Testis (tissue), 3 donors: Measurements from ENCODE around the gene FLACC1. TPM values are rescaled to one million over a fixed set of nuclear protein-coding genes. Genes with fewer than 3 reads are reported as not detected.
"Not testable (repeated sequence)": the region's sequence is repeated elsewhere in the genome, so short reads cannot be mapped to it uniquely, and the experiment has no call there.

ENCODE experiments used
- DNase-seq: peaks from one replicate; pipeline ENCODE4 v3.0.0-alpha.2; 2019
- H3K27ac ChIP-seq, 2 donors: fragments of 200-600 bp; sonication (generic); one replicate each; pipeline ENCODE4 v1.5.1; 2019
- H3K27me3 ChIP-seq: fragments of 200-600 bp; sonication (generic); one replicate; pipeline ENCODE4 v1.5.1; 2019
- H3K36me3 ChIP-seq: fragments of 200-600 bp; sonication (generic); one replicate; pipeline ENCODE4 v1.5.1; 2017; ENCODE audit warnings: low read depth; ENCODE audit errors: missing control alignments
- H3K4me1 ChIP-seq: fragments of 200-600 bp; sonication (generic); one replicate; pipeline ENCODE4 v1.5.1; 2019
- H3K4me3 ChIP-seq, 2 donors: fragments of 200-600 bp; sonication (generic); one replicate each; pipeline ENCODE4 v1.5.1; 2017 to 2019
- H3K9me3 ChIP-seq: fragments of 200-600 bp; sonication (generic); one replicate; pipeline ENCODE4 v1.5.1; 2017
- POLR2A ChIP-seq: fragments of 450-650 bp; IDR thresholded peaks from one replicate; pipeline ENCODE4 v1.6.1; 2017; ENCODE audit warnings: antibody characterized with exemption, mild to moderate bottlenecking, moderate library complexity
- WGBS, 2 donors: methylation state at CpG; one replicate each; pipeline ENCODE4 v1.1.5; 2018; 5-methylcytosine and 5-hydroxymethylcytosine counted together
- intact Hi-C: fragments of 100-400 bp; cut with DNase I; formaldehyde crosslinking; loops from one replicate; pipeline ENCODE4 v1.15.1; 2023; ENCODE audit warnings: low total_unique reads
- polyA plus RNA-seq: library from polyadenylated mRNA; stranded (reverse); fragments of 350-450 nt; fragmentation: Illumina TruSeq; extraction: RNeasy Lipid Tissue Mini Kit (QIAGEN cat#74804); gene quantifications from one replicate; pipeline ENCODE4 v1.2.3, GENCODE V29; 2014; ENCODE audit warnings: low read depth, low replicate concordance; ENCODE audit not compliant: insufficient read depth
- total RNA-seq, 2 donors: library from RNA; depleted of rRNA; stranded (reverse); fragments of >200 nt; gene quantifications; one replicate each; pipeline ENCODE4 v1.2.3, GENCODE V29; 2016
- TF ChIP-seq, protein P1 (sequence below), 3 experiments: fragments of 450-650 bp in 2 of 3; fragments of 200-600 bp in 1 of 3; sonication (generic) in 1 of 3; IDR thresholded peaks; one replicate each; pipeline ENCODE4 v1.5.1; 2016 to 2019; ENCODE audit warnings: antibody characterized with exemption in 3 of 3, mild to moderate bottlenecking in 2 of 3, moderate library complexity in 1 of 3

FLACC1 gene
- total and polyA plus RNA-seq, 3 donors from 2014 or later = 10.5 to 21.5 (median 20.4) TPM

DNA sequence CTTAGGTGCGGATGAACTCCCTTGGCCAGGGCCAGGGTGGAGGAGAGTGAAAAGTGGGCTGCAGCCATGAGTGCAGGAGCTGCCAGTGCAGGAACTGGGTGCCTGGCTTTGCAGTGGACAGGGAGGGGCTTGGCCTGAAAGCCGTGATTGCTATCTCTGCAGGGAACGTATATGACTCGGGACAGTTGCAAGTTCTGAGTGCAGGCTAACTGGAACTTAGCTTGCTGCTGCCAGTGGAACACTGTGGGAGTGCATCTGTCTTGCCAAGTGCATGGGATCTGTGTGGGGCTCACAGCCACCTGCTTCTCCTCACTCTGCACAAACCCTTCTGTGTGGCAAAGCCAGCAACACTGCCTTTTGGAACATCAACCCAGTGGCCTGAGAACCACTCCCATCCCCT lies 36.9 kb downstream of the FLACC1 start:
- 83 to 98% methylated on average over 4 of the region's 4 CpGs for WGBS, 2 donors
- Histone ChIP-seq H3K27me3 (no peaks in the 10 kb centered on the region), H3K36me3 (no peaks in the 10 kb centered on the region), H3K27ac (no peak overlapping the region), H3K9me3 (no peaks in the 10 kb centered on the region), H3K4me1 (no peaks in the 10 kb centered on the region), H3K4me3 (no peak overlapping the region)
- TF ChIP-seq POLR2A = no peak
- TF ChIP-seq, protein P1, sequence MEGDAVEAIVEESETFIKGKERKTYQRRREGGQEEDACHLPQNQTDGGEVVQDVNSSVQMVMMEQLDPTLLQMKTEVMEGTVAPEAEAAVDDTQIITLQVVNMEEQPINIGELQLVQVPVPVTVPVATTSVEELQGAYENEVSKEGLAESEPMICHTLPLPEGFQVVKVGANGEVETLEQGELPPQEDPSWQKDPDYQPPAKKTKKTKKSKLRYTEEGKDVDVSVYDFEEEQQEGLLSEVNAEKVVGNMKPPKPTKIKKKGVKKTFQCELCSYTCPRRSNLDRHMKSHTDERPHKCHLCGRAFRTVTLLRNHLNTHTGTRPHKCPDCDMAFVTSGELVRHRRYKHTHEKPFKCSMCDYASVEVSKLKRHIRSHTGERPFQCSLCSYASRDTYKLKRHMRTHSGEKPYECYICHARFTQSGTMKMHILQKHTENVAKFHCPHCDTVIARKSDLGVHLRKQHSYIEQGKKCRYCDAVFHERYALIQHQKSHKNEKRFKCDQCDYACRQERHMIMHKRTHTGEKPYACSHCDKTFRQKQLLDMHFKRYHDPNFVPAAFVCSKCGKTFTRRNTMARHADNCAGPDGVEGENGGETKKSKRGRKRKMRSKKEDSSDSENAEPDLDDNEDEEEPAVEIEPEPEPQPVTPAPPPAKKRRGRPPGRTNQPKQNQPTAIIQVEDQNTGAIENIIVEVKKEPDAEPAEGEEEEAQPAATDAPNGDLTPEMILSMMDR (IDR thresholded peaks at IDR 0.05) = no peak
- intact Hi-C loops = no loop called here
- no peak for DNase-seq

DNA sequence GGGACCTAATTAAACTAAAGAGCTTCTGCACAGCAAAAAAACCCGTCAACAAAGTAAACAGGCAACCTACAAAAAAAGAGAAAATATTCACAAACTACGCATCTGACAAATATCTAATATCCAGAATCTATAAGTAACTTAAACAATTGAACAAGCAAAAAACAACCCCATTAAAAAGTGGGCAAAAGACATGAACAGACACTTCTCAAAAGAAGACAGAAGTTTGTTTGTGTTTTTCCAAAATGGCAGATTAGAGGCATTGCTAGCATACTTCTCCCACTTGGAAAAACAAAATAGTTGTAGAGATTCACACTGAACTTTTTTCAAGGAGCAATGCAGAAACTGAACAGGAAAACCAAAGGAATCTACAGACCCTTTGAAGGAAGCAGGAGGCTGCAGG lies 37.6 kb downstream of the FLACC1 start:
- TF ChIP-seq POLR2A = no peak
- TF ChIP-seq, protein P1 (IDR thresholded peaks at IDR 0.05) = no peak
- no peaks in the 10 kb centered on the region for H3K4me1 ChIP-seq
- no peak overlapping the region for H3K4me3 ChIP-seq
- H3K9me3 ChIP-seq = no peaks in the 10 kb centered on the region
- intact Hi-C loops = no loop called here
- H3K36me3 ChIP-seq = no peaks in the 10 kb centered on the region
- no peak overlapping the region for H3K27ac ChIP-seq
- 37 to 90% methylated on average over 2 of the region's 2 CpGs for WGBS, 2 donors
- no peaks in the 10 kb centered on the region for H3K27me3 ChIP-seq
- DNase-seq = no peak

DNA sequence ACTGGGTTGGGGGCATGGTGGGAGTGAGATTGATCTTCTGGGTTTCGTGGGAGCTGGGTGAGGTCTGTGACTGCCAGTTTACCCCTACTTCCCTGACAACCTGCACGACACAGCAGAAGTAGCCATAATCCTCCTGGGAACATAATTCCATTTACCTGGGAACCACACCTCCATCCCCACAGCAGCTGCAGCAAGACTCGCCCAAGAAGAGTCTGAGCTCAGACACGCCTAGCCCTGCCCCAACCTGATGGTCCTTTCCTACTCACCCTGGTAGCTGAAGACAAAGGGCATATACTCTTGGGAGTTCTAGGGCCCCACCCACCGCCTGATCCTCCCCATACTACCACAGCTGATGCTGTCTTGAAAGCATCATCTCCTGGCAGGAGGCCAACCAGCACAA lies 43.8 kb downstream of the FLACC1 start:
- no peaks in the 10 kb centered on the region for H3K36me3 ChIP-seq
- TF ChIP-seq POLR2A = no peak
- TF ChIP-seq, protein P1 (IDR thresholded peaks at IDR 0.05) = no peak
- no peak overlapping the region for H3K27ac ChIP-seq
- no peak for DNase-seq
- no peak overlapping the region for H3K4me3 ChIP-seq
- no peaks in the 10 kb centered on the region for H3K9me3 ChIP-seq
- 83 to 98% methylated on average over 5 of the region's 5 CpGs for WGBS, 2 donors
- intact Hi-C loops = no loop called here
- H3K27me3 ChIP-seq = no peaks in the 10 kb centered on the region
- no peaks in the 10 kb centered on the region for H3K4me1 ChIP-seq

DNA sequence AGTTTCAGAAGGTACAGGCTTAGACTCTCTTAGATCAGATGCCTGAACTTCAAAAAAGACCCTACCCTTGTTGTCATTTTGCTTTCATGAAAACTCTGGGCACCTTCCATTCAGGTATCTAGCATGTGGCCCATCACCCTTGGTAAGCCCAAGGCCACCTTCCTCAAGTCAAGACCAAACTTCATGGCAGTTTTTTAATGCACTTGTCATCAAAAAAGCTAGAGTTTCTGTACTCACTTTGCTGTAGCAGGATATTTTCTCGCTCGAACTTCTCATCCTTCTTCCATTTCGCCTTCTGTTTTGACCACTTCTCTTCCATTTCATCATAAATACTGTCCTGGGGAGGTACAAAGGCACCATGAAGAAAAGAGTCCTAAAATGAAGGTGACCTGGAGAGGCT lies 48.2 kb downstream of the FLACC1 start:
- Histone ChIP-seq H3K27me3 (no peaks in the 10 kb centered on the region), H3K27ac (no peak overlapping the region), H3K4me3 (no peak overlapping the region), H3K4me1 (no peaks in the 10 kb centered on the region), H3K9me3 (no peaks in the 10 kb centered on the region), H3K36me3 (no peaks in the 10 kb centered on the region)
- 97 to 100% methylated on average over 3 of the region's 3 CpGs for WGBS, 2 donors
- no peak for TF ChIP-seq POLR2A
- TF ChIP-seq, protein P1 (IDR thresholded peaks at IDR 0.05) = no peak
- no peak for DNase-seq
- intact Hi-C loops = no loop called here

DNA sequence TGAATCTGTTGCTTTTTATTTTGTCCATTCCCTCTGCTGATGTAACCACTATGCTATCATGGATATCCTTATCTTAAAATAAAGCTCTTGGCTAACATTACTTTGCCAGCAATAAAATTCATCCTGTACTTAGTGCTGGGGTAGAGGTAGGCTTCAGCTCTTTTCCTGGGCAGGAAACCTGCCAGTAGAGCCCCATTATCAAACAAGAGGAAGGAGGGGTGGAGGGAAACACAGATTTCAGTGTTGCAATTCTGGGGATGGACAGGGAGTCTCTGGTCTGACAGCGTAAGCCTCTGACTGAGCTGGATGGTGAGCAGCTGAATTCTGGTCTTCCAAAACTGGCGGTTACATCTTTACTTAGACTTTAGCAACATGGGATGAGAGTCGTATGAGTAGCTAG lies 49.3 kb downstream of the FLACC1 start:
- Histone ChIP-seq H3K4me1 (no peaks in the 10 kb centered on the region), H3K27me3 (no peaks in the 10 kb centered on the region), H3K4me3 (no peak overlapping the region), H3K36me3 (no peaks in the 10 kb centered on the region), H3K27ac (no peak overlapping the region), H3K9me3 (no peaks in the 10 kb centered on the region)
- intact Hi-C loops = no loop called here
- DNase-seq = no peak
- WGBS, 2 donors = 80 to 85% methylated on average over 3 of the region's 3 CpGs
- TF ChIP-seq, protein P1 (IDR thresholded peaks at IDR 0.05) = no peak
- TF ChIP-seq POLR2A = no peak

DNA sequence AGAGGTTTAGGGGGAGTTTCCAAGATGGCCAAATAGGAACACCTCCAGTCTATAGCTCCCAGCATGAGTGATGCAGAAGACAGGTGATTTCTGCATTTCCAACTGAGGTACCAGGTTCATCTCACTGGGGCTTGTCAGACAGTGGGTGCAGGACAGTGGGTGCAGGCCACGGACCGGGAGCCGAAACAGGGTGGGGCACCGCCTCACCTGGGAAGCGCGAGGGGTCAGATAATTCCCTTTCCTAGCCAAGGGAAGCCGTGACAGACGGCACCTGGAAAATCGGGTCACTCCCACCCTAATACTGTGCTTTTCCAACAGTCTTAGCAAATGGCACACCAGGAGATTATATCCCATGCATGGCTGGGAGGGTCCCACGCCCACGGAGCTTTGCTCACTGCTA lies 57.2 kb downstream of the FLACC1 start:
- H3K9me3 ChIP-seq, DNase-seq, H3K27ac ChIP-seq, H3K4me3 ChIP-seq, H3K27me3 ChIP-seq, H3K36me3 ChIP-seq, H3K4me1 ChIP-seq, intact Hi-C loops: not testable (repeated sequence)
- 89 to 96% methylated on average over 11 of the region's 11 CpGs for WGBS, 2 donors
